SK-N-MC (cell line): ENCODE data around the gene LGALS8.
"Not testable (repeated sequence)": the region's sequence is repeated elsewhere in the genome, so short reads cannot be mapped to it uniquely, and the experiment has no call there.

ENCODE experiments used
- DNase-seq: peaks from one replicate; pipeline ENCODE4 v3.0.0-alpha.2; 2011; ENCODE audit warnings: low read depth, low spot score
- H3K27ac ChIP-seq: fragments of 200-600 bp; sonication (generic); 2 replicates; pipeline ENCODE4 v1.5.1; 2016; ENCODE audit warnings: mixed run types
- H3K36me3 ChIP-seq: fragments of 200-600 bp; sonication (generic); 2 replicates; pipeline ENCODE4 v1.6.1; 2017; ENCODE audit warnings: antibody characterized with exemption, low read length, mixed read lengths; ENCODE audit not compliant: insufficient read depth
- H3K4me3 ChIP-seq: fragments of 200-600 bp; sonication (generic); 2 replicates; pipeline ENCODE4 v1.5.1; 2016
- H3K9ac ChIP-seq: fragments of 200-600 bp; sonication (generic); 2 replicates; pipeline ENCODE4 v1.8.0; 2017; ENCODE audit warnings: mixed run types, mixed read lengths; ENCODE audit not compliant: insufficient read length
- H3K9me3 ChIP-seq: fragments of 200-600 bp; sonication (generic); 2 replicates; pipeline ENCODE4 v1.6.1; 2017; ENCODE audit warnings: low read depth, mild to moderate bottlenecking, antibody characterized with exemption, low read length, moderate library complexity, mixed read lengths
- EZH2 ChIP-seq: fragments of 200-600 bp; sonication (generic); IDR thresholded peaks from one replicate; pipeline ENCODE4 v1.6.1; 2017; ENCODE audit warnings: antibody characterized with exemption
- FOXP2 ChIP-seq: optimal IDR thresholded peaks from 2 replicates; pipeline ENCODE3; 2011; ENCODE audit warnings: mild to moderate bottlenecking, moderate library complexity; ENCODE audit not compliant: insufficient read depth; ENCODE audit errors: extremely low read length, control extremely low read depth
- POLR2AphosphoS5 ChIP-seq: IDR thresholded peaks from 2 replicates; pipeline ENCODE4 v1.6.1; 2012; ENCODE audit warnings: mild to moderate bottlenecking, low read depth, low read length, borderline replicate concordance

LGALS8 gene

GRCh38 chr1:236575523-236575922, 51.7 kb downstream of the LGALS8 start:
- Histone ChIP-seq H3K36me3 (peaks cover 95% of the 10 kb centered on the region), H3K9me3 (no peaks in the 10 kb centered on the region), H3K27ac (0 out of 2 replicates have a peak overlapping the region, but pooled peaks have one; percentile 23), H3K4me3 (no peak overlapping the region), H3K9ac (no peak overlapping the region)
- no peak for TF ChIP-seq EZH2
- no peak for DNase-seq

- Histone ChIP-seq H3K9ac (no peak overlapping the region), H3K9me3 (no peaks in the 10 kb centered on the region), H3K4me3 (no peak overlapping the region), H3K27ac (no peak overlapping the region), H3K36me3 (peaks cover 93% of the 10 kb centered on the region)
- no peak for TF ChIP-seq POLR2AphosphoS5
- no peak for TF ChIP-seq FOXP2
- no peak for DNase-seq
Measured at GRCh38 chr1:236576004-236576403, 52.2 kb downstream of the LGALS8 start.

GRCh38 chr1:236577041-236577440, 53.3 kb downstream of the LGALS8 start:
- not testable (repeated sequence) for H3K9ac ChIP-seq, H3K27ac ChIP-seq, H3K9me3 ChIP-seq, H3K4me3 ChIP-seq, DNase-seq
- peaks cover 94% of the 10 kb centered on the region for H3K36me3 ChIP-seq

- TF ChIP-seq FOXP2 (no peak), POLR2AphosphoS5 (no peak)
- Histone ChIP-seq H3K9me3 (no peaks in the 10 kb centered on the region), H3K27ac (peak overlapping the region; percentile 5), H3K9ac (no peak overlapping the region), H3K4me3 (no peak overlapping the region), H3K36me3 (peaks cover 91% of the 10 kb centered on the region)
- no peak for DNase-seq
Measured at GRCh38 chr1:236578661-236579060, 54.9 kb downstream of the LGALS8 start.

- not testable (repeated sequence) for H3K9ac ChIP-seq, DNase-seq, H3K9me3 ChIP-seq, H3K27ac ChIP-seq, H3K4me3 ChIP-seq
- peaks cover 92% of the 10 kb centered on the region for H3K36me3 ChIP-seq
Measured at GRCh38 chr1:236580404-236580803, 56.6 kb downstream of the LGALS8 start.

GRCh38 chr1:236581528-236581927, 57.7 kb downstream of the LGALS8 start:
- Histone ChIP-seq H3K27ac (no peak overlapping the region), H3K9me3 (no peaks in the 10 kb centered on the region), H3K4me3 (no peak overlapping the region), H3K36me3 (peaks cover 92% of the 10 kb centered on the region), H3K9ac (no peak overlapping the region)
- no peak for DNase-seq
- no peak for TF ChIP-seq FOXP2
- TF ChIP-seq POLR2AphosphoS5, result no peak
- no peak for TF ChIP-seq EZH2

GRCh38 chr1:236589531-236589930, 65.7 kb downstream of the LGALS8 start:
- Histone ChIP-seq H3K4me3 (no peak overlapping the region), H3K9ac (no peak overlapping the region), H3K36me3 (peaks cover 98% of the 10 kb centered on the region), H3K9me3 (no peaks in the 10 kb centered on the region), H3K27ac (no peak overlapping the region; the same call in 1 of the 2 replicates)
- TF ChIP-seq FOXP2 (no peak), POLR2AphosphoS5 (no peak), EZH2 (no peak)
- DNase-seq, result no peak

- H3K27ac ChIP-seq, result no peak overlapping the region
- H3K36me3 ChIP-seq, result peaks cover 98% of the 10 kb centered on the region
- H3K9ac ChIP-seq, result no peak overlapping the region
- no peak for DNase-seq
- H3K4me3 ChIP-seq, result no peak overlapping the region
- TF ChIP-seq POLR2AphosphoS5, result no peak
- no peak for TF ChIP-seq EZH2
- TF ChIP-seq FOXP2, result no peak
- no peaks in the 10 kb centered on the region for H3K9me3 ChIP-seq
Measured at GRCh38 chr1:236590553-236591150, 66.9 kb downstream of the LGALS8 start.

GRCh38 chr1:236602171-236602570, 78.4 kb downstream of the LGALS8 start:
- no peak for DNase-seq
- H3K4me3 ChIP-seq, result no peak overlapping the region
- H3K9me3 ChIP-seq, result no peaks in the 10 kb centered on the region
- peaks cover 59% of the 10 kb centered on the region for H3K36me3 ChIP-seq
- H3K27ac ChIP-seq, result no peak overlapping the region
- TF ChIP-seq POLR2AphosphoS5 (no peak), FOXP2 (no peak), EZH2 (no peak)
- no peak overlapping the region for H3K9ac ChIP-seq
